ENCODE data around the gene SLC7A1.

- TF ChIP-seq POLR2AphosphoS5 (IDR thresholded peaks at IDR 0.05) (no peak), CTCF (IDR thresholded peaks at IDR 0.05) (no peak)
These were observed 26.8 kb downstream of the SLC7A1 start for GRCh38 chr13:29568731-29569130.
